ENCODE results near the gene NODAL.

The NODAL gene

DNA sequence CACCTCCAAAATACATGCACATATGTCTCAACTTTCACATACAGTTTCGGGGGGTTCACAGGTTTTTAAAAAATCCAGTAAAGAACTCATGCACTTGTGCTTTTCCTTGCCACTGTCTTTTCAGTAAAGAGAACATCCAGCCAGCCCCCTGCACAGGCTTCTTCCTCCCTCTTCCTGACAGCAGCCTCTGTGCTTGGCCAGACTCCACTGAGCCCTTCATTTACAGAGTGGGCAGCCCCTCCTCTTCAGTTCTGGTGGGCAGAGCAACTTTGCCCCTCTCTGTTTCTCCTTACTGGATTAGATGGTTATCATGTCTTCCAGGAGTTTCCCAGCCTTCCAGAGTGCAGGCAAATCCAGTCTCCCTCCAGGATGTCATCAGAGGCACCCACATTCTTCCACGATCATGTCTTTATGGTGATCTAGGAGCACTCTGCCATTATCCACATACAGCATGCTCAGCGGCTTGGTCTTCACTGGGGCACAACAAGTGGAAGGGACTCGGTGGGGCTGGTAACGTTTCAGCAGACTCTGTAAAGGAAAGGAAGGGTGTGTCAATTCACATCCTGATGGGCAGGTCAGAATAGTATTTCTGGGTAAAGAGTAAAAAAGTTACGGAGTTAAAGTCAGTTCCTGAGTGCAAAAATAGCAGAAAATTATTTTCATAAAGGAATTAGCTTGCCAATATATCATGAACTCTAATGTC, 8.8 kb downstream of the NODAL start:
- no peak for DNase-seq

DNA sequence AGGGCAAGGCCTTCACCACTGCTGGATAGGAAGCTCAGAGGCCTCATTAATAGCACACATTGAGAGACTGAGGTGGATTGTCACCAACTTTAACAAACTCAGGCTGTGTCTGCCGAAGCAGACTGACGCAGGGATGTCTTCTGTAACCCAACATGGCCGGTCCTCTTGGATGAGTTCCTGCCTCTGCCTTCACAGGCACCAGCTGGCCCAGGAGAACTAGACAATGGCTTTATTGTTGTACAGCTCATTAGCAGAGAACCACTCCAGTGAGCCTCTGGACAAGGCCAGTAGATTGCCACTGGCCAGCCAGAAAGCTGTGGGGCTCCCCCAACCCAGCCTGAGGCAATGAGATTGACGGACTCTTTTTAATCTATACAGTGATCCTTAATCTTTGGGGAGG, 9.4 kb downstream of the NODAL start:
- DNase-seq = no peak

DNA sequence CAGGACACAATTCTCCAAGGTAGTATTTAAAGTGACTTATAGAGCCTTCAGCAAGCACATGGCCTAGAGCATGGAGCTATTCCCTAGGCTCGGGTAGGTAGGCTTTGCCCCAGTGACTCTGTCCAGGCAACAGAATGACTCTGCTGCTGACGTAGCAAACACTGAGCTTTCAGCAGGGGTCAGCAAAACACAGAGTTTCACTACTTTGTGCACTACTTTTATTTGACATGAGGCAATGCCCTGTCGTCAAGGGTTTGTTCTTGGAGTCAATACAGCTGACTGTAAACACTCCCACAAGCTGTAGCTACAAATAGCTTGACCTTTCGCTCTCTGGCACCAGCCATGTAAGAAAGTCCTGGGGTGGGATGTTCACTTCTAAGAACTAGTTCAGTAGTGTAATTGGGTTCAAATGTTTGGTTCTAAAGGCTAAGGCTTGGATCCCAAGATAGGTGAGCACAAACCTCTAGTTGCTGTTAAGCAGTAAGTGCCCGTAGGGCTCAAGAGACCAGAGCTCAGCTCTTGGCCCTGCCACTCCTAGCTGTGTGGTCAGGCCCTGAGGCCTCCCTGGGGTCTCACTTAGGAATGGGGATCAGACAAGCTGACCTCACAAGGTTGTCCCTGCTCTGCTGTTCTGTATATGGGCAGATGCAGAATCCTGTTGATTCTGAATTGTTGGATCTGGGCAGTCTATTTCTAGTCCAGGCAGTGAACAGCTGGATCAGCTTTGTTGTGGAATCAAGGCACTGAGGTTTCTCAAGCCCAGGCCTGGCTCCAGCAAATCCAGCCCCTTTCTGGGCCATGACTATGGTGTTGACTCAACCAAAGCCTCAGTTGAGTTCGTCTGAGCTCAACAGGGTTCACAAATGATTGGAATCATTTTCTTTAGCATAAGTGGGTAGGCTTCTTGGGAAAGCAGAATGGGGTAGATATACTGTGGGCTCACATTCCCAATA, 10.7 kb downstream of the NODAL start:
- DNase-seq = no peak

DNA sequence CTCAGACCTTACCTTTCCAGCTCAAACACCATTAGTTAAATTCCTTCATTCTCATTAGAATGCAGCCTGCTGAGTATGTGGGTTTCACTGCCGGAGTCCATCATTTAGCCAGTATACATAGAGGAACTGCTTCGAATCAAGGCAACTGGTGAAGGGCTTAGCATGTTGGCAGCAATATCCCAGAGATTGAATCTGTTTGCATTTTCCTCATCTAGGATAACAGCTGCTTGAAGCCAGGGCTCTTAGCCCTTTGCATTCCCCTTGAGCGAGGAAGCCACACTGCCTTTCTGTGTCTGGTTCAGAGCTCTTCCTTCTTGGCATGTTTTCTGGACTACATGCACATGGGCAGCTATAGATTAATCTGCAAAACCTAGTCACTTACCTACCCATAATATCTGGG, 14.7 kb downstream of the NODAL start:
- no peak for DNase-seq

DNA sequence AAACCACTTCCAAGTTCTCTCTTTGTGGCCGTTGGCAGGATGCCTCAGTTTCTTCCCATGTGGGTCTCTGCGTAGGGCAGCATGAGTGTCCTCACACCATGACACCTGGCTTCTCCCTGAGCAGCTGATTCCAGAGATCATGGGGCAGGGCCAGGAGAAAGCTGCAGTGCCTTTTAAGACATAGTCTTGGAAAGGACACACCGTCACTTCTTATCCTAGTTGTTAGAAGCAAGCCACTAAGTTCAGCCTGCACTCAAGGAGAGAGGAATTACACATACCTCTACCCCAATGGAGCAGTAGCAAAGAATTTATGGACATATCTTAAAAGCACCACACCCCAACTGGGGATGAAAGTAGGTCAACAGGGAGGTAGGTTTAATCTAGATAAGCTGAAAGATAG, 16.4 kb downstream of the NODAL start:
- no peak for DNase-seq

DNA sequence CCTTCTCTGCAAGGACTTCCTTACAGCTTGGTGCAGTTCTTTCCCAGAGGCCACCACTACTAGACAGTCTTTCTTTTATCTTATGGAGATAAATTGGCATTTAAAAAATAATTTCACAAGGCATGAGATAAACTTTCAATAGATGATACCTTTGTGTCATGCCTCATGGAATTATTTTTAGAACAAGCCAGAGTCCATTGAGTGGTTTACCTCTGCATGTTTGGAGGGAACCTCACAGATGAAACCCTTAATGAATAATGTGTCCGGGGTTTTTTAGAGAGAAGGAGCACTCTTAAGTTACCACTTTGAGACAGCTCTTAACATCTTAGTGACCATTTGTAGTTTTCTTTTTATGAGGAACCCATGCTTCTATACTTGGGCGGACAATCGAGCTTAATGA, 17.2 kb downstream of the NODAL start:
- no peak for DNase-seq

DNA sequence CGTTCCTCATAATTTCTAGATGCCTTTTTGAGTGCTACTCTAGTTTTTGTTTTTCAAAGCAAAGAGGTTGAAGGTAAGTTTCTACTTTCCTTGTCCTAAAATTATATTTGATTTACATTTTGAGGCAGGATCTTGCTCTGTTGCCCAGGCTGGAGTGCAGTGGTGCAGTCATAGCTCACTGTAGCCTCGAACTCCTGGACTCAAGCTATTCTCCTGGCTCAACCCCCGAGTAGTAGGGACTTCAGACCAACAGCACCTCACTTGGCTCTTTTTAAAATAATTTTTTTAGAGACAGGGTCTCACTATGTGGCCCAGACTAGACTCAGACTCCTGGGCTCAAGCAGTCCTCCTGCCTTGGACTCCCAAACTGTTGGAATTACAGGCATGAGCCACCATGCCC, 22.8 kb downstream of the NODAL start:
- no peak for DNase-seq

DNA sequence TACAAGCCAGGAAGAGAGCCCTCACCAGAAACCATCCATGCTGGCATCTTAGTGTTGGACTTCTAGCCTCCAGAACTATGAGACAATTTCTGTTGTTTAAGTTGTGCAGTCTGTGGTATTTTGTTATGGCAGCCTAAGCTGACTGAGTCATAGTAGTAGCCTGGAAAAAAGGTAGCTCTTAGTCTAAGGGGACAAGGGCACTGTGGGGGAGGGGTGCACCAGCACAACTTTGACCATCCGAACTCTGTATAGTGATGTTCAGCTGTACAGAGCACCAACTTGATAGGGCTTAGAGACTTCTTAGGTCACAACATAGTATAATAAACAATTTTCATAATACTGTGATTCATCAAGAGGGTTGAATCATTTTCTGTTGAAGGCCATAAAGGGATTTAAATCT, 23.3 kb downstream of the NODAL start:
- DNase-seq = no peak

DNA sequence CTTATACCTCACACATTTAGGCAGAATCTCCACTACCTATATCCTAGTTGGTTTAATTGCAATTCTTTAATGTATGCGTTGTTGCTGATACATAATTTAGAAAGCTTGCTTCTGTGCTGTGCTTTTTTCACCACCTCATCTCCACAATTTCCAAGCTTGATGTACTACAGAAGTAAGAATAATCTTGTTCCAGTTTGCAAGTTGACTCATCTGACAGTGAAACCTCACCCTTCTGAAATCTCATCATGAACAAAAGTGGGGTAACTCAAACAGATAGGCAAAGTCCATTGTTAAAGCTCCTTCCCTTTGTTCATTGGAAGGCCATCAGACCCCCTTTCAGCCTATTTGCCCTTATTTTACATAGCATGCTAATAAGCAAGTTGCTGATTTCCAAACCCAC, 23.9 kb downstream of the NODAL start:
- no peak for DNase-seq

DNA sequence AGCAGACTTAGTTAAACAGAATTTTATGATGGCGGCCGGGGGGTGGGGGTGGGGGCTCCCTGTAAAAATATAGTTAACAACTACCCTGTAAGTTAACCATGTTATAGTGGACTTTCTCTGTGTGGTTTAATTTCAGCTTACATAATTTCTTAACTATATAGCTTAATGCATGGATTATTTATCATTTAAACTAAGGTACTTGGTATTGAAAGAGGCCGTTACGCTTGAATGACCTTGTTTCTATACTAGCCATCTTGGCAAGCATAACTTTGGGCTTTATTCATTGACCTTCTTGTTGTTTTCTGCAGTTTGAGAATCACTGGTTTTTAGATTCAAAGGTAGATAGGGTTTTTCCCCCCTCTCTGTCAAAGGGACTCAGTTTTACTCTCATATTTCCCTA, 29.1 kb downstream of the NODAL start:
- no peak for DNase-seq

DNA sequence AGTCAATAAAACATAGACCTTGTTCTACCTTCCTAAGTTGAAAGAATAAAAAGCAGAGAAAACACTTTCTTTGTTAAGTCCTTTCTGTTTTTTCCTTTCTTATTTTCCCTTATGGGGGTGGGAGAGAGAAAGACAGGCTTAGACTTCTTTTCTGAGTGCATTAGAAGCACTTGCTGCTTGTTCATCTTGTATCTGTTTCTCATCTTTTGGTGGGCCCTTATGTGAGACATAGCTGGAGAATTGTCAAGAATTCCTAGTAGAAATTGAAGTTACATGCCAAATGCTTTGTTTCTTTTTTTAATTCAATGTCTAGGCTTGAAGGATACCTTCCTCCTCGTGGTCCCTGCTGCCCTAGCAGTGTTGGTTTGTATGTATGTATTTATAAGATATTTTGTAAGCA, 30.9 kb downstream of the NODAL start:
- DNase-seq = no peak

DNA sequence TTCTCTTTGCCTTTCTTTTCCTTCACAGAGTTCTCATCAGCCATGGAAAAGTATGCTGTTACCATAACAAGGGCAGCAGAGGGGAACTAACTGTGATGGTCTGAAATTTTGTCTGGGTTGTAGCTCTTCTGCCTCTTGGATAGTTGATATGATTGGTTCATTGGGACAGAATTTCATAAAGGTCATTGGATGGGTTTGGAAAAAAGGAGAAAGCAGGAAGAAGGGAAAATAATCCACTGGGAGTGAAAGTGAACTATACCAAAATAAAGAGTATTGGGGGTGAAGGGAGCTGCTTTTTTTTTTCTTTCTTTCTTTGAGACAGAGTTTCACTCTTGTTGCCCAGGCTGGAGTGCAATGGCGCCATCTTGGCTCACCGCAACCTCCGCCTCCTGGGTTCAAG, 31.7 kb downstream of the NODAL start:
- no peak for DNase-seq

DNA sequence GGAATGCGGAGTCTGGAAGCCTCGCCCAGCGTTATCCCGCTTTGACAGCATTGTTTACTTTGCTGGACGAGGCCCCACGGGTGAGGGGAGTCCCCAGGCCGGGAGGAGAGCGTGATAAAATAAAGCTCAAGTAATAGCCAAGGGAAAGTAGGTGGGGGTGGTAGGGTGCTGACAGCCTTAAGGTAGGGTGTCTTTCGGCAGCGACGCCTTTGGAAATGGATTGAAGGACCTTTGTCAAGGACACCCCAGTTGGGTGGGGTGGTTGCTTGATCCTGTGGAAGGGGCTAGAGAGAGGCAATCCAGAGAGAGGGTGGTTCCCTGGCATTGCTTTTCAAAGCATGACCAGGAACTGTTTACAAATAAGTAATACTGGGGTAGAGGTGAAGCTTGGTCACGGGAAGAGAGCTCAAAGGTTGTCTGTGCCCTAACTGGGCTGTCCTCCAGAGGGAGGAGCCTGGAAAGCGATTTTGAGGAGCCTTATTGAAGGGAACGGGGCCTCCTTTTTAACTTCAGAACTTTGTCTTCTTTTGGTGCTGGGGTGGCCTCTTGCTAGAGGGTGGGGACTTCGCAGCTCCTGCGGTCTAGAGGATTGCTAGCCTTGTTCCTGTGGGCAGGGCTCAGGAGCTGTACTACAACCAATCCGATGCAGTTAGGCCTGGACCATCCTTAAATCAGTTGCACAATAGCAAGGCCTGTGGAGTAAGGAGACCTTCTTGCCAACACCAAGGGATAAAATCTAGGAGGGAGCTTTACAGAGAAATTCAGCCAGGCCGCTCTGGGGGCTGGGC, 36.2 kb downstream of the NODAL start:
- no peak for DNase-seq

DNA sequence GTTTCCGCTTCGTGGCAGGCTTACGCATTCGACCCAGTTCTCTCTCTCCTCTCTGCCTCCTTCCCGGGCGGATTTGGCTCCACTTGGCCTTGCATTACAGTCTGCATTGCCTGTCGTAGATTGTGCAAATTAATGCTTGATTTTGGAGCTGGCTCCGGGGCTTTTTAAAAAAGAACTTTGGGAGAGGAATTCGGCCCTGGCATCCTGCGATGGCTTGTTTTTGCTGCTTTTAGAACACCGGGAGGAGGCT, 36.8 kb downstream of the NODAL start:
- no peak for DNase-seq

DNA sequence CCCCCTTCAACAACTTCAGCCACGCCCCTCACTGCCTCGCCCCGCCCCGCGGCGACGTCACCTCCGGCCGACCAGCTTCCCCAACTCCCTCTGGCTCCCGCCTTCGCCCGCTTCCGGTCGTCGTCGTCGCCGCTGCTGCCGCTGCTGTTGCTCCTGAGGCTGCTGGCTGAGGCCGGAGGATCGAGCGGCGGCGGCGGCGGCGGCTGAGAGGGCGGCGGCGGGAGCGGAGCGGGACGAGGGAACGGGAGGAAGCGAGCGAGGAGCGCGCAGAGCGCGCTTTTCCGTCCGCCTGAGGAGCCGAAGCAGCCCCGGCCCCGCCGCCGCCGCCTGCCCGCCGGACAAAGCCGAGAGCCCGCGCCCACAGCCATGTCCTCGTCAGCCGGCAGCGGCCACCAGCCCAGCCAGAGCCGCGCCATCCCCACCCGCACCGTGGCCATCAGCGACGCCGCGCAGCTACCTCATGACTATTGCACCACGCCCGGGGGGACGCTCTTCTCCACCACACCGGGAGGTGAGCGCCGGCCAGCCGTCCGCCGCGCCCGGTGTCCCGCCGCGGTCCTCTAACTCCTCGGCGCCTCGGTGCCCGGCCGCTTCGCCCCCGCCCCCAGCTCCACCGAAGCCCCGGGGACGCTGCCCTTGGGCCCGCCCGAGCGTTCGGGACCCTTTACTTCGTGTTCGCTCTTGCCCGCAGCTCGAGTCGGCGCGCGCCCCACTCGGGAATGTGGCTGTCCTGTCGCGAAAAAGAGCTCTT, 37.3 kb downstream of the NODAL start, which contains the start of gene EIF4EBP2:
EIF4EBP2 (plus strand) TSS at position 110 of the 751 bp plus-strand sequence; CDS start at position 367, 257 bp downstream.
- DNase-seq = peak; percentile 87

DNA sequence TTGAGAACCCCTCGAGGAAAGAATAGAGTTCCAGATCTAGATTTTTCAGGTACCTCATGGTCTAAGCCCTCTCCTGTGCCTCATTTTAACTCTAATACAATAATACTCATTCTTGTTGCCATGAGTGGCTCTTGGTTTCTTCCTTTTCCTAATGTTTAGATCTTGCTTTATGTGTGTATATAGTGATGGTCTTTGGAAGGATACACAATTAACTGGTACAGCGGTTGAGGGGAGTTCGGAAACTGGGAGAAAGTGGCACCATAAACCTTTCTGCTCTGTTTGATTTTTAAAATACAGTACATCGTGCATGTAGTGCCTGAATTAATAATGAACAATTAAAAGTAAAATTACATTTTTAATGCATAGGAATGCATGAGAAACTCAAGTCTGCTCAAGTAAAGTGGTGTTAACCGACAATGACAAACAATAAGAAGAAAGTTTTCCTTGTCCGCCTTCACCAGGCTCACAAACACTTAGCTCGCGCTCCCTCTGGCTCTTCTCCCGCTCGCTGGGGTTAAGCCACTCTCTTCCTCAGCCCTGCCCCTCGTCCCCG, 37.9 kb downstream of the NODAL start:
- no peak for DNase-seq

DNA sequence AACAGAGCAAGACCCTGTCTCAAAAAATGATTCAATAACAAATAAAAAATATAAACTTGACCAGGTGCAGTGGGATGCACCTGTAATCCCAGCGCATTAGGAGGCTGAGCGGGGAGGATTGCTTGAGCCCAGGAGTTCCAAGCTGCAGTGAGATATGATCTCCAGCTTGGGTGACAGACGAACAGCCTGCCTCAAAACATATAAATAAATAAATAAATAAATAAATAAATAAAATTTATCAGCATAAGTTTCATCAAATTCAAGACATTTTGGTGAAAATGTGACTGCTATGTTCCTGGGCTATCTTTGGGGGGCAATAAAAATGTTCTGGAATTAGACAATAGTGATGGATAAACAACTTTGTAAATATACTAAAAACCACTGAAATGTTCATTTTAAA, 42.3 kb downstream of the NODAL start:
- no peak for DNase-seq

DNA sequence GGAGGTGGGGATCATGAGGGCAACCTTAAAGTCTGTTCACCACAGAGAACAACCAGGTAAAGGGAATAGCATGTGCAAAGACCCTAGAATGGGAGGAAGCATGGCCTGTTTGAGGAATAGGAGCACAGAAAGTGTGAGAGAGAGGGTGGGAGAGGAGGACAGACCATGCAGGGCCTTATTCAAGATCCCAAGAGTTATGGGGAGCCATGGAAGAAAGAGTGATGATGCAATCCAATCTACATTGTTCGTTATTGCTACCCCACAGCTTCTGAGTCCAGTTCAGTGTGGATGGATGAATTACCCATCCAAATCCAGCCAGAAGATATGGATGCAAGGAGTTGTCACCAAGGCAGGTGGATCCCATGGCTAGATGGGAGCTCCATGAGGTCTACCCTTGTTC, 45.3 kb downstream of the NODAL start:
- DNase-seq = no peak

DNA sequence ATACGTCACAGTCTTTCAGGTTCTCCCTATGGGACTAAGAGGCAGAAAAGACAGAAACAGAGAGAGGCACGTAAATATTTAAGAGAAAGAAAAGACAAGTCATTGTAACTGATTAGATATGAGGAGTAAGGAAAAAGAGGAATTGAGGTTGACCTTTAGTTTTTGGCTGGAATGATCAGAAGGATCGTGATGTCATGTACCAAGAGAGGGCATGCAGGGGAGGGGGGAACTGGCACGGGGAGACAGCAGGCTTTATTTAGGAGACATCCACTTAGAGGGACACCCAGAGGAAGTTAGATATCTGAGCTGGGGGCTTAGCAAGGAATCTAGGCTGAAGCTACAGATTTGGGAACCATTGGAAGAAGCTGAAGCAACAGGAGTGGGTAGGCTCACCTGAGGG, 49.8 kb downstream of the NODAL start:
- DNase-seq = no peak

Data from NCI-H1092 (cell line).